ENCODE measurements around the gene PRKAR1B.

PRKAR1B gene

GRCh38 chr7:727104-727805 lies at the start of gene PRKAR1B:
Gene PRKAR1B (minus strand): TSS chr7:727281. CDS start chr7:711505, 15,776 bp downstream.
- no peak for DNase-seq

- no peak for DNase-seq
Measured at GRCh38 chr7:776381-776780, 49.3 kb upstream of the PRKAR1B start.

DNA sequence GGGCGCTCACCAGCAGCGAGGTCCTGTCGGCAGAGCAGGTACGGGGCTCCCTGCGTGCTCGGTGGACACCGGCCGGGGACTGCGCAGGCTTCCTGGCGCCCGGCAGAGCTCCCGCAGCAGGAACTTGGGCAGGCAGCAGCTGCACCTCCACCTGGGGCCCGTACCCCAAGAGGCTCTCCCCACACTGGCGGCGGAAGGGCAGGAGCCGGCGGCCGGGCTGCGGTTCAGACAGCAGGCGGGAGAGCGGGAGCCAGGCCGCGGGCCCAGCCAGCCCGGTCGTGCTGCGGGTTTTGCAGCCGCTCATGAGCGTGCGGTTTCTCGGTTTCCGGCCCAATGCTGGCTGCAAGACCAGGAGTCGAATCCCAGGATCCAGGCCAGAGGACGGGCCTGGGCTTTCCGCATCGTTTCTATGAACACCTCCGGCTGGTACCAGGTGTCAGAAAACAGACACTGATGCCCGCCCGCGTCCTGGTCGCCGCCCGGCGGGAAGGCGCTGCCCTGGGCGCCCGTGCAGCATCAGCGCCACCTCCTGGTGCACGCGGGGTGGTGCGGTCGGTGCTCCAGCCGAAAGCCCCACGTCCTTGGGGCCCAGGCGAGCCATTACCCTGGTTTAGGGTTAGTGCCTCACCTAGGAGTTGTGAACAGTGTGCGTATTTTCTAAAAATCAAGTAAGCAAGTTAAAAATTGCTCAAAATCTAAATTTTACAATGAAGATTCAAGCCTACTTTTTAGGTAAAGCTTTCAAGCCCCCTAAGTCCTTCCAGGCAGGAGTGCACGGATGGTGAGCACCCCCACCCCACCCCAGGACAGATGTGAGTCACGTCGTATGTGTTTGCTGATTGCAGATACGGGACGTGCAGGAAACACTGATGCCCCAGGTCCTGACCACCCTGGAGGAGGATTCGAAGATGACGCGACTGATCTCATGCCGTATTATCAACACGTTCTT lies 47.4 kb upstream of the PRKAR1B start:
- peak; percentile 20 for DNase-seq

DNA sequence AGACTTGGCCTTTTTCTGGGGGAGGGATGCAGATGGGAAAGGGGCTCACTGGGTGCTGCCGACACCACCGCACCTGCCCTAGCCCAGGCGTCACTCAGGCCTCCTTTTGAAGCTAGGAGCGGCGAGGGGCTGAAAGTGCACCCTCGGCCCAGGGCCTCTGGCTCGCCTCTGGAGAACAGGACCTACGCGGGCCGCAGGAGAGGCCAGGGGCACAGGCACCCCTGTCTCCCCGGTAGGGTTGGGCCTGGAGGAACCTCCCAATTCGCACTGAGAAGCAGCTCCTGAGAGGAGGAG lies 46.5 kb upstream of the PRKAR1B start:
- DNase-seq: no peak

- DNase-seq: no peak
Measured at GRCh38 chr7:772861-773621, 46.0 kb upstream of the PRKAR1B start.

- no peak for DNase-seq
Measured at GRCh38 chr7:772392-772791, 45.3 kb upstream of the PRKAR1B start.

DNA sequence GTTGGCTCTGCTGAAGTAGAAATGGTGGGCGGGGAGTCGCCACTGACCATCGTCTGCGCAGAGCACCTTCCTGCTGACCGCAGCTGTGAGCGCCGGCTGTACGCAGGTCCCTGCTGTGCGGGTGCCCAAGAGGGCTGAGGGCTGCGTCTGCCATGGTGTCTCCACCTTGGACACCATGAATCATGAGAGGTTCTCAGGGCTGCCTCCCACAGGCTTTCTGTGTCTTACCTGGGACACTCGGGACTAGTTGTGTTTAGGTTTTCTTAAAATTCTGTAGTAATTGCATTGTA lies 44.9 kb upstream of the PRKAR1B start:
- DNase-seq: no peak

- DNase-seq: peak; percentile 7
Measured at GRCh38 chr7:771234-772004, 44.3 kb upstream of the PRKAR1B start.

DNA sequence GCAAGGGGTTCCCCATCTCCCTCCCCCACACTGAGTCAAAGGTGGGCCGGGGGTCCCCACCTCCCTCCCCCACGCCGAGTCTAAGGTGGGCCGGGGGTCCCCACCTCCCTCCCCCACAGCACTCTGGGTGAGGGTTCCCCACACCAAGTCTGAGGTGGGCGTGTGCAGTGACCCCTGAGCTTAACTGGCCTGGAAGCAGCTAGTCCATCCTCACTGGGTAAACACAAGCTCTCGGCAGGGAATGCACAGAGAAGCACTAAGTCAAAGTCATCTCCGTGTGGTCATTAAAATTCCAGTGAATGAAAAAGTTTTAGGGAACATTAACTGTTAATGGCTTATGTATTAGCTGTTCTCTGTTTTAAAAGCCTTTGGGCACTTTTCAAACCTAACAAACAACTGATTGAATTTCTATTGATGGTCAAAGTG lies 43.7 kb upstream of the PRKAR1B start:
- DNase-seq: no peak

GRCh38 chr7:770336-770735 lies 43.3 kb upstream of the PRKAR1B start:
- no peak for DNase-seq

DNA sequence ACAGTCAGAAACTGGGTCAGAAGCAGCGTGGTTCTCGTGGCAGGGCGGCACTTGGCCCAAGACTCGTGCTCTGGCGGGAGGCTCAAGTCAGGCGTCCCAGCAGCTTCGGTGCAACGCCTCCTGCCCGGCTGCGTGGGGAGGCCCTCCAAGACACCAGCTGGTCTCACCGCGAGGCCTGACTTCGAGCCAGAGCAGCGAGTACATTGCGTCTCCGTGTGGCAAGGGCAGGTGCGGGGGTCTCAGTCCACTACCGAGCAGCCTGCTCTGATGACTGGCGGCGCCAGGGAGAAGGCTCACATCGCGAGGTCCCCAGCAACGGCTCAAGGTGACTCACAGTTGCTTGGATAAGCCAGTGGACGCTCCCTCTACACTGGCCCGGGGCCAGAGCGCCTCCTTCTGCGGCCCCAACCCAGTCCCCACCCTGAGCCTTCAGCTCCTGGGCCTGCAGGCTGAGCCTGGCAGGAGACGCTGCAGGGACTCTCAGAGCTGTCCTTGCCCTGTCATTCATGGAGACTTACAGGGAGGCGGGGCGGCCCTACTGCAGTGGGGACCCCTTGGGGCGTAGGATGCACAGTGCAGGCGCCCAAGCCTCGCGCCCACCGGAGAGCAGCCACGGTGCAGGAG lies 41.9 kb upstream of the PRKAR1B start:
- DNase-seq: no peak

GRCh38 chr7:767941-768731 lies 41.1 kb upstream of the PRKAR1B start:
- DNase-seq: peak; percentile 51

- DNase-seq: peak; percentile 11
Measured at GRCh38 chr7:767580-767940, 40.5 kb upstream of the PRKAR1B start.

DNA sequence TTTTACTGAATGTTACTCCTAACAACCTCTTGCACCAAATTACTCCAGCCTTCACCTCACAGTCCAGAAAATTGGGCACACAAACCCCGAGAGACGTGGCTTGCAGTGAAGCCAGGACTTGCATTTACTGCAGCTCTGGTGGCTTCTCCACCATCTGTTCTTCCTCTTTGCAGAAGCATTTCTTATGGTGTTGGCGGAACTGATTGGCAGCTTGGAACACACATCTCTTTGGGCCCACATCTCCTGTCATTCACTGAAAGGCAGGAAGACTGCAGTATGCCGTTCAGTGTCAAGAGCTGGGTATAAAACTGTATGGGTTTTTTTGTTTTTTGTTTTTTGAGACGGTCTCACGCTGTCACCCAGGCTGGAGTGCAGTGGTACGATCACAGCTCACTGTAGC lies 38.3 kb upstream of the PRKAR1B start:
- DNase-seq: no peak

- no peak for DNase-seq
Measured at GRCh38 chr7:763762-764161, 36.7 kb upstream of the PRKAR1B start.

DNA sequence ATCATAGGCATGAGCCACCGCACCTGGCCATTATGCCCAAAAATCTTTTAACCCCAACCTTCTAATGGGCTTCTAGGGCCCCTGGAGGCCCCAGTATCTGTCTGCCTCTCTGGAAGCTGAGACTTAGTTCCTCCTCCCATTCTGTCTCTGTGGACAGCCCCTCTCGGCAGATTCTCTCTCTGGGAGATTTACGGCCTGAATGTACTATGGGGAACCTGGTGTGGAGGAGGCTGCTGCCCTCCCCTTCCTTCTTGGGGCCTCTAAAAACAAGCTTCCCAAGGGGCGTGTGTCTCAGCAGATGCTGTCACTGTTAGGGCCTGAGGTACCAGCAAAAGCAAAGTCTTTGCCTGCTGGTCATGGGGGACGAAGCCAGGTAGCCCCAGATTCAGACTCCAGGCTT lies 35.8 kb upstream of the PRKAR1B start:
- DNase-seq: no peak

- no peak for DNase-seq
Measured at GRCh38 chr7:761631-762030, 34.5 kb upstream of the PRKAR1B start.

GRCh38 chr7:761101-761500 lies 34.0 kb upstream of the PRKAR1B start:
- DNase-seq: no peak

- no peak for DNase-seq
Measured at GRCh38 chr7:760006-760405, 32.9 kb upstream of the PRKAR1B start.

DNA sequence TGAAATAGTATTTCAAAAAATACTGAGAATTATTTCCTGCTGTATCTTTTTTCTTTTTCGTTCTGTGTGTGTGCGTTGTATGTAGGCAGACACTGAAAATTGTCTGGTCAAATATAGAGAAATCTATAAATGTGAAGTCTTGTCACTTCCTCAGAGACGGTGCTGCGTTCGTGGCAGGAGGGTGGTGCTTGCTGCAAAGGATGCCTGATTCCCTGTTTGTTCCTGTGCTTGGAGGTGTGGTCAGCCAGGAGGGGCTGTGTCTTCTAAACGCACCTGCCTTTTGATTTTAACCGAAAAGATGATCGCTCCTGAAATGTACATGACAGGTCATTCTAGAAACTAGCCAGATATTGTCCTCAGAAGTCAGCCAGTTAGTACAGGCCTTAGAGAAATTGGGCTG lies 32.5 kb upstream of the PRKAR1B start:
- no peak for DNase-seq

DNA sequence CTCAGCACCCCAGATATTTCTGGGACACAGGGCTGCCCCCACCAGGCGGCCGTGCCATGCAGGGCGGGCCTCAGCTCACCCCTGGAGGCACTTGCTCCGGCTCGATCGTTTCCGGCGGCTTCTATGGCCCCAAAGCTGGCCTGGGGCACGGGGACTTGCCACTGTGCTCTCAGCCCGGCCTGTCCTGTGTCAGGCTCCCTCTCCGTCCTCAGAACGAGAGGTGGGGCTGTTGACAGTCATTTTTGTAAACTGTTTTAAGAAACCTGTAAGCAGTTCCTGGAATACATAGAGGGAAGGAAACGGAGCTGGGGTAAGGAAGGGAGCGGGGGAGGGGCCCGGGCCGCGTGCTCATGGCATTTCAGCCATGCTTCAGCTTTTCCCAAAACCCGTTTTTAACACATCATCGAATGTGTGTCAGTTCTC lies 30.7 kb upstream of the PRKAR1B start:
- no peak for DNase-seq
